NCI-H460 (cell line): ENCODE data around the gene SPEG. TPM values are rescaled to one million over a fixed set of nuclear protein-coding genes. Genes with fewer than 3 reads are reported as not detected.

ENCODE experiments used
- DNase-seq: peaks from one replicate; pipeline ENCODE4 v3.0.0-alpha.2; 2016; ENCODE audit warnings: low read depth; ENCODE audit errors: extremely low read depth
- total RNA-seq: library from RNA; depleted of rRNA; stranded (reverse); fragments of >200 nt; shearing (Covaris generic); gene quantifications from 2 replicates; pipeline ENCODE4 v1.2.3, GENCODE V29; 2014; rRNA removed

Gene SPEG
- total RNA-seq, 1 experiment from 2014 or later, result 0.99 TPM

GRCh38 chr2:219541611-219542180, 107.1 kb downstream of the SPEG start:
- DNase-seq, result peak; percentile 75

GRCh38 chr2:219542931-219543595, 108.4 kb downstream of the SPEG start:
- DNase-seq, result no peak

DNA sequence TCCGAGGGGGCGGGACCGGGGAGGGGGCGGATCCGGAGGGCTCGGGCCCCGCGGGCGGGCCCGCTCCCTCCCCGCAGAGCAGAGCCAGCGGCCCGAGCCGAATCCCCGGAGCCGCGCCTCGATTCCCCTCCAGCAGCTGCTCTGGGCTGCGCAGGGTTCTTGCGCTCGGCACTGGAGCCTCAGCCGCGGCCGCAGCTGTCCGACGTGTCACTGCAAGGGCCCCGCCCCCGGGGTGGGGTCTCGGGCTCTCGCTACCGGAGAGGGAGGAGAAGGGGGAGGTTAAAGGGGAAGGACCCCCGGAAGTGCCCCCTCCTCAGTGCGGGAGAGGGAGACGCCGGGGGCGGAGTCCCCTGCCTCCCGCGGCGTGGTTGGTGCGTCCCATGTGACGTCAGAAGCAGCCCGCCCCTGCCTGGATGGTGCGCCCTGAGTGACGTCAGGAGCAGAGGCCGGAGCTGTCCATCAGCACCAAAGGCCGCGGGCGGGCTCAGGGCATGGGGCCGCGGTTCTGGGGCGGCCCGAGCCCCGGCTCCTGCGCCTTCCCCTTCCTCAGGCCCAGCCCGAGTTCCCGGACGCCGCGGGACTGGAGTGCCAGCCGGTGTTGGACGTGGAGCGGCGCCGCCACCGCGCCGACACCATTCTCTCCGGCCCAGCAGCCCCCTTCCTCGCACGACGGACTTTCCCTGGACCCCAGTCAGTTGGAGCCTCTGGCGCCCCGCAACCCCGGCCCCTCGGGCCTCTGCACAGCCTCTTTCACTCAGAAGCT, 109.1 kb downstream of the SPEG start, which contains the start of the genes CHPF and TMEM198:
TSS of gene CHPF (minus strand) at position 214 of the 763 bp plus-strand sequence. CDS start 271 bp downstream, outside the sequence.
TSS of gene TMEM198 (plus strand) at position 433 of the 763 bp plus-strand sequence. CDS start 700 bp downstream, outside the sequence.
- DNase-seq, result peak; percentile 98

GRCh38 chr2:219544567-219544966, 109.9 kb downstream of the SPEG start:
- DNase-seq, result no peak

DNA sequence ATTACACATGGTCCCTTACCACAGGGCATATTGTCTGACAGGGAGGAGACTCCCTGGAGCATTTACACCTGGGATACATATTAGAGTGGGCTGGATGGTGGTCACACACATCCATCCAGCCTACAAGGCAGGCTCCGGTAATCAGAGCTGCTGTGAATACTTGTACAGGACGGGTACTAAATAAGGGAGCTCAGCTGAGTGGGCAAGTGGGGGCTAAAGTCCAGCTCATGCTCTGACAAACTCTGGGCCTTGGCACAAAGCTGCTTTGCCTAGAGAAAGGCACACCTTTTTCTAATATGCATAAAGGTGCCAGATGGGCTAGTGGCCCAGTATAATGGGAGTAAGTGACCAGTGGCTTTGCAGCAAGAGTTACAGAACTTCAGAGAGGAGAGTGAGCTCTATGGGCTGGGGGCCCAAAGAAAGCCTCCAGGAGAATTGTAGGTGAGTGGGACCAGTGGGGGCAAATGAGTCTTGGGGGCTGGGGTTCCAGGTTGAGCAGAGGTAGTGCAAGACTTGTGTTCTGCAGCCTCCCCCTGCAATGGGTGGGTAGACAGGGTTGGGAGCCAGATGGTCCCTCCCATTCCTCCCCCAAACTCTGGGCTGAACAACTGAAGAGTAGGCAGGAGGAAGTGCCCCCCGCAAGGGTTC, 110.8 kb downstream of the SPEG start:
- no peak for DNase-seq

DNA sequence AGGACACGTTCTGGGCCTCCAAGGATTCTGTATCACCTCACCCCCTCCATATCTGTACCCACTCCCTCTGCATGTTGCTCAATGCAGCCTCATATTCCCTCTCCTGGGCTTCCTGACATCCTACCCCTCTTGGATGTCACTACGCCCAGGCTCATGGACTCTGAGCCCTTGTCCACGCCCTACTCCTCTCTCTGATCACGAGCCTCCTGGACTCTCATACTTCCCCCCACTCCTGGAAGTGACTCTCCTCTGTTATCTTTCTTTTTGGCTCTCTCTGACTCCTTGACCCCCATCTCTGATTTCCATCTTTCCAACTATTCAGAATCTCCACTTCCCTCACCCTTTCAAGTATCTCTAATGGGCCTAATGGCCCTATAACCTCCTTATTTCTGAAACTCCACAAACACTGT, 111.3 kb downstream of the SPEG start:
- DNase-seq, result no peak

GRCh38 chr2:219547621-219548020, 113.0 kb downstream of the SPEG start:
- DNase-seq, result no peak

Other genes with a start within 250 kb of the SPEG start
- 21.5 and 22.1 TPM in 2 replicates for gene ZFAND2B, start 228.1 kb upstream of the SPEG start, total RNA-seq
- 62.5 and 67.7 TPM in 2 replicates for gene ABCB6, start 215.9 kb upstream of the SPEG start, total RNA-seq
- gene ATG9A, start 205.2 kb upstream of the SPEG start, total RNA-seq, result 44.2 and 44.9 TPM in 2 replicates
- 38.8 and 48.0 TPM in 2 replicates for gene ANKZF1, start 205.0 kb upstream of the SPEG start, total RNA-seq
- gene GLB1L, start 189.4 kb upstream of the SPEG start, total RNA-seq, result 14.0 and 15.8 TPM in 2 replicates
- gene STK16, start 189.4 kb upstream of the SPEG start, total RNA-seq, result 20.9 and 25.3 TPM in 2 replicates
- gene TUBA4B, start 181.6 kb upstream of the SPEG start, total RNA-seq, result not detected in 2 replicates
- gene TUBA4A, start 180.9 kb upstream of the SPEG start, total RNA-seq, result 32.9 and 39.4 TPM in 2 replicates
- 15.2 and 17.4 TPM in 2 replicates for gene DNAJB2, start 155.5 kb upstream of the SPEG start, total RNA-seq
- gene PTPRN, start 125.4 kb upstream of the SPEG start, total RNA-seq, result 11.3 and 22.7 TPM in 2 replicates
- not detected in 2 replicates for gene RESP18, start 102.1 kb upstream of the SPEG start, total RNA-seq
- gene DNPEP, start 46.9 kb upstream of the SPEG start, total RNA-seq, result 50.8 and 55.2 TPM in 2 replicates
- gene DES, start 16.5 kb upstream of the SPEG start, total RNA-seq, result 0.38 and 0.50 TPM in 2 replicates
- 36.8 and 40.2 TPM in 2 replicates for gene GMPPA, start 64.0 kb downstream of the SPEG start, total RNA-seq
- gene ASIC4, start 79.6 kb downstream of the SPEG start, total RNA-seq, result 0.17 and 0.43 TPM in 2 replicates
- gene CHPF, start 109.0 kb downstream of the SPEG start, total RNA-seq, result 52.4 and 67.1 TPM in 2 replicates
- gene TMEM198, start 109.2 kb downstream of the SPEG start, total RNA-seq, result 0.59 and 0.87 TPM in 2 replicates
- 10.0 and 10.6 TPM in 2 replicates for gene OBSL1, start 136.7 kb downstream of the SPEG start, total RNA-seq
- gene INHA, start 137.5 kb downstream of the SPEG start, total RNA-seq, result 0.64 and 1.4 TPM in 2 replicates
- gene STK11IP, start 163.0 kb downstream of the SPEG start, total RNA-seq, result 18.1 and 21.6 TPM in 2 replicates
- 0.97 and 1.3 TPM in 2 replicates for gene SLC4A3, start 192.8 kb downstream of the SPEG start, total RNA-seq